Lung (tissue), 12 donors: ENCODE data around the gene PLSCR5. TPM values are rescaled to one million over a fixed set of nuclear protein-coding genes. Genes with fewer than 3 reads are reported as not detected.

Source experiments
- ATAC-seq: fragments of 200-7000 bp; cut with Tn5 transposase; one replicate; pipeline ENCODE4 v1.9.1; 2020; ENCODE audit warnings: moderate number of reproducible peaks; ENCODE audit not compliant: insufficient read depth, low FRiP score
- DNase-seq, 3 donors: peaks; one replicate each; pipeline ENCODE4 v3.0.0-alpha.2; 2013 to 2017
- H3K27ac ChIP-seq, 2 donors: one replicate each; pipeline ENCODE4 v1.5.1; 2013; ENCODE audit warnings: mild to moderate bottlenecking in 2 of 2, moderate library complexity in 2 of 2, control low read depth in 1 of 2, inconsistent platforms in 1 of 2, low read depth in 1 of 2, low read length in 1 of 2
- H3K27me3 ChIP-seq, 3 donors: one replicate each; pipeline ENCODE4 v1.5.1; 2013; ENCODE audit warnings: low read length in 2 of 3; ENCODE audit not compliant: control insufficient read depth in 3 of 3, insufficient read depth in 3 of 3
- H3K36me3 ChIP-seq, 4 donors: one replicate each; pipeline ENCODE4 v1.5.1; 2013; ENCODE audit warnings: low read length in 4 of 4, mild to moderate bottlenecking in 1 of 4, moderate library complexity in 1 of 4; ENCODE audit not compliant: control insufficient read depth in 4 of 4, insufficient read depth in 4 of 4
- H3K4me1 ChIP-seq, 5 donors: one replicate each; pipeline ENCODE4 v1.5.1; 2013; ENCODE audit warnings: low read length in 5 of 5, mild to moderate bottlenecking in 2 of 5, moderate library complexity in 1 of 5; ENCODE audit not compliant: control insufficient read depth in 5 of 5, insufficient read depth in 5 of 5
- H3K4me3 ChIP-seq: one replicate; pipeline ENCODE4 v1.5.1; 2013; ENCODE audit warnings: mild to moderate bottlenecking, control low read depth, moderate library complexity
- H3K9ac ChIP-seq, 2 donors: one replicate each; pipeline ENCODE4 v1.5.1; 2013; ENCODE audit warnings: low read length in 2 of 2, control low read depth in 1 of 2; ENCODE audit not compliant: insufficient read depth in 1 of 2
- H3K9me3 ChIP-seq, 4 donors: one replicate each; pipeline ENCODE4 v1.5.1; 2013; ENCODE audit warnings: low read length in 3 of 4, mild to moderate bottlenecking in 1 of 4, moderate library complexity in 1 of 4; ENCODE audit not compliant: control insufficient read depth in 4 of 4, insufficient read depth in 3 of 4
- WGBS, 2 donors: extraction: QIAGEN DNeasy Blood & Tissue Kit; methylation state at CpG; one replicate each; pipeline ENCODE4 v1.1.7; 2013; 5-methylcytosine and 5-hydroxymethylcytosine counted together
- polyA plus RNA-seq, 2 donors: library from polyadenylated mRNA; stranded (reverse); fragments of 200-250 nt; gene quantifications; one replicate each; pipeline ENCODE4 v1.2.1, GENCODE V29; 2013
- total RNA-seq, 2 donors: library from RNA; depleted of rRNA in 1 of 2; stranded (reverse); fragments of >200 nt in 1 of 2; gene quantifications; one replicate each; pipeline ENCODE4 v1.2.1, GENCODE V29; 2014 to 2021
- TF ChIP-seq, protein P1 (sequence below): IDR thresholded peaks from 2 replicates; pipeline ENCODE4 v1.5.1; 2012; ENCODE audit warnings: mild to moderate bottlenecking; ENCODE audit errors: control extremely low read depth, extremely low read depth
- donor health status: control.
- donor health status: control.
- donor health status: Bipolar disorder and iron deficiency.
- donor health status: healthy.
- donor health status: DM: yes; HTN: yes; CAD: no.

The PLSCR5 gene
- total and polyA plus RNA-seq, 4 donors = not detected

DNA sequence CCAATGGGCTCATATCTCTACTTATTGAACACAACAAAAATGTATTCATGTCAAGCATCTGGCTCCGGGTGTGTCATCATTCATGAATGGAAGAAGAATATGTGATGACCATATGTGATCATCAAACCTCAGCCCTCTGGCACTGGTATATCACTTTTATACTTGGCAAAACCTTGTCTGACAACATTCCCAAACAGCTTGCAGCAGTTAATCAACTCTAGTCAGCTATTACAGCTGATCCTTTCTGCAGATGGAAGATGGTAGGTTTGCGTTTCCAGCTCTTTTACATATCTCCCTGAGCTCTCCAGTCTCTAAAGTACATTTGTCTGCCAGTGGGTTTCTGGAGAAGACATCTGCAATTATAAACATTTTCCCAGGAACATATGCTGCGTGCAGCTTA lies 6.6 kb downstream of the PLSCR5 start:
- DNase-seq (no peak), ATAC-seq (no peak)
- 83 to 93% methylated on average over 3 of the region's 3 CpGs for WGBS, 2 donors
- Histone ChIP-seq H3K4me1 (no peaks in the 10 kb centered on the region), H3K27me3 (no peaks in the 10 kb centered on the region), H3K36me3 (no peaks in the 10 kb centered on the region), H3K27ac (no peak overlapping the region), H3K9me3 (no peaks in the 10 kb centered on the region), H3K9ac (no peak overlapping the region), H3K4me3 (no peak overlapping the region)
- TF ChIP-seq, protein P1, sequence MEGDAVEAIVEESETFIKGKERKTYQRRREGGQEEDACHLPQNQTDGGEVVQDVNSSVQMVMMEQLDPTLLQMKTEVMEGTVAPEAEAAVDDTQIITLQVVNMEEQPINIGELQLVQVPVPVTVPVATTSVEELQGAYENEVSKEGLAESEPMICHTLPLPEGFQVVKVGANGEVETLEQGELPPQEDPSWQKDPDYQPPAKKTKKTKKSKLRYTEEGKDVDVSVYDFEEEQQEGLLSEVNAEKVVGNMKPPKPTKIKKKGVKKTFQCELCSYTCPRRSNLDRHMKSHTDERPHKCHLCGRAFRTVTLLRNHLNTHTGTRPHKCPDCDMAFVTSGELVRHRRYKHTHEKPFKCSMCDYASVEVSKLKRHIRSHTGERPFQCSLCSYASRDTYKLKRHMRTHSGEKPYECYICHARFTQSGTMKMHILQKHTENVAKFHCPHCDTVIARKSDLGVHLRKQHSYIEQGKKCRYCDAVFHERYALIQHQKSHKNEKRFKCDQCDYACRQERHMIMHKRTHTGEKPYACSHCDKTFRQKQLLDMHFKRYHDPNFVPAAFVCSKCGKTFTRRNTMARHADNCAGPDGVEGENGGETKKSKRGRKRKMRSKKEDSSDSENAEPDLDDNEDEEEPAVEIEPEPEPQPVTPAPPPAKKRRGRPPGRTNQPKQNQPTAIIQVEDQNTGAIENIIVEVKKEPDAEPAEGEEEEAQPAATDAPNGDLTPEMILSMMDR = no peak

- no peak for ATAC-seq
- WGBS, 2 donors = 77 to 79% methylated on average over 7 of the region's 7 CpGs
- Histone ChIP-seq H3K27me3 (no peaks in the 10 kb centered on the region), H3K27ac (no peak overlapping the region), H3K36me3 (no peaks in the 10 kb centered on the region), H3K4me3 (no peak overlapping the region), H3K4me1 (no peaks in the 10 kb centered on the region), H3K9ac (no peak overlapping the region), H3K9me3 (no peaks in the 10 kb centered on the region)
- TF ChIP-seq, protein P1 = no peak
- DNase-seq = peak in 1 of 3 donors; percentile 24
These were observed 10.2 kb downstream of the PLSCR5 start for GRCh38 chr3:146594843-146595482.

GRCh38 chr3:146593776-146594175 lies 11.4 kb downstream of the PLSCR5 start:
- no peaks in the 10 kb centered on the region for H3K4me1 ChIP-seq
- H3K9me3 ChIP-seq = no peaks in the 10 kb centered on the region
- H3K9ac ChIP-seq = no peak overlapping the region
- WGBS, 2 donors = 70 to 83% methylated on average over 3 of the region's 3 CpGs
- no peaks in the 10 kb centered on the region for H3K36me3 ChIP-seq
- H3K4me3 ChIP-seq = no peak overlapping the region
- TF ChIP-seq, protein P1 = no peak
- no peaks in the 10 kb centered on the region for H3K27me3 ChIP-seq
- no peak overlapping the region for H3K27ac ChIP-seq
- ATAC-seq (no peak), DNase-seq (no peak)

DNA sequence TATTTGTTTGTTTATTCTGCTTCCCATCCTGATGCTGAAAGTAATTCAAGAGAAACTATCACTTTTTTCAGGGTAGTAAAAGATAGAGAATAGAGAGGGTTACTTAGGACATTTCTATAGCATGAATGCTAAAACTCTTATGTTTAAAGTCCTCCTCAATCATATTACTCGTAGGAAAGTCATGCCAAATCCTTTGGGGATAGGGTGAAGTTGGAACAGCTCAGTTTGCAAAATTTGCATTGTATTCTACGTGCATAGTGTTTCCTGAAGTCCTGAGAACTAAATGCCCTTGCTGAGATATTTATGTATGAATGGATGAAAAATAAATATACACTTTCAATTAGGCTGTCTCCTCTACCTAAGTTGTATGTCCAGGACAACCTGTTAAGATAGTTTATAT lies 14.6 kb downstream of the PLSCR5 start:
- H3K36me3 ChIP-seq = no peaks in the 10 kb centered on the region
- no peak overlapping the region for H3K27ac ChIP-seq
- H3K9ac ChIP-seq = no peak overlapping the region
- H3K4me1 ChIP-seq = no peaks in the 10 kb centered on the region
- no peaks in the 10 kb centered on the region for H3K9me3 ChIP-seq
- H3K4me3 ChIP-seq = no peak overlapping the region
- DNase-seq = no peak
- no peaks in the 10 kb centered on the region for H3K27me3 ChIP-seq
- TF ChIP-seq, protein P1 = no peak
- no peak for ATAC-seq
- 61 to 80% methylated on average over 2 of the region's 2 CpGs for WGBS, 2 donors
